ENCODE results near the gene GOLIM4.

The GOLIM4 gene

GRCh38 chr3:168090306-168091085, 5.2 kb downstream of the GOLIM4 start (continued):
- no peak for TF ChIP-seq POU6F1 (CRISPR knock-in tag; IDR thresholded peaks at IDR 0.05; ENCODE audit: borderline replicate concordance, low read depth)
- no peak for TF ChIP-seq GLIS3 (CRISPR knock-in tag; IDR thresholded peaks at IDR 0.05)
- no peak for TF ChIP-seq TOX (CRISPR knock-in tag; IDR thresholded peaks at IDR 0.05; ENCODE audit: borderline replicate concordance)
- TF ChIP-seq CSRNP3 (CRISPR knock-in tag; IDR thresholded peaks at IDR 0.05) = no peak
- TF ChIP-seq TCF4 (CRISPR knock-in tag; IDR thresholded peaks at IDR 0.05; ENCODE audit: borderline replicate concordance) = no peak
- TF ChIP-seq ARNTL (CRISPR knock-in tag; IDR thresholded peaks at IDR 0.05; ENCODE audit: borderline replicate concordance, low read depth) = no peak

- no peak for ATAC-seq
- TF ChIP-seq TCF4 (CRISPR knock-in tag; IDR thresholded peaks at IDR 0.05; ENCODE audit: borderline replicate concordance) (no peak), PPARA (CRISPR knock-in tag; IDR thresholded peaks at IDR 0.05; ENCODE audit: borderline replicate concordance) (no peak), PATZ1 (CRISPR knock-in tag; IDR thresholded peaks at IDR 0.05; ENCODE audit: borderline replicate concordance) (no peak), ZNF565 (CRISPR knock-in tag; conservative IDR thresholded peaks at IDR 0.05; ENCODE audit: low read depth) (no peak), ZFP3 (CRISPR knock-in tag; IDR thresholded peaks at IDR 0.05) (no peak), GLIS3 (CRISPR knock-in tag; IDR thresholded peaks at IDR 0.05) (no peak), ISL1 (CRISPR knock-in tag; IDR thresholded peaks at IDR 0.05) (no peak), POU6F1 (CRISPR knock-in tag; IDR thresholded peaks at IDR 0.05; ENCODE audit: borderline replicate concordance, low read depth) (no peak), ZC3H10 (CRISPR knock-in tag; IDR thresholded peaks at IDR 0.05) (no peak), TOX (CRISPR knock-in tag; IDR thresholded peaks at IDR 0.05; ENCODE audit: borderline replicate concordance) (no peak), BACH2 (CRISPR knock-in tag; IDR thresholded peaks at IDR 0.05; ENCODE audit: borderline replicate concordance) (no peak), SNAI2 (CRISPR knock-in tag; IDR thresholded peaks at IDR 0.05) (no peak), ZNF70 (CRISPR knock-in tag; IDR thresholded peaks at IDR 0.05) (no peak), ZNF8 (CRISPR knock-in tag; IDR thresholded peaks at IDR 0.05) (no peak), ZFP30 (CRISPR knock-in tag; IDR thresholded peaks at IDR 0.05) (no peak)
- TF ChIP-seq, protein P1, sequence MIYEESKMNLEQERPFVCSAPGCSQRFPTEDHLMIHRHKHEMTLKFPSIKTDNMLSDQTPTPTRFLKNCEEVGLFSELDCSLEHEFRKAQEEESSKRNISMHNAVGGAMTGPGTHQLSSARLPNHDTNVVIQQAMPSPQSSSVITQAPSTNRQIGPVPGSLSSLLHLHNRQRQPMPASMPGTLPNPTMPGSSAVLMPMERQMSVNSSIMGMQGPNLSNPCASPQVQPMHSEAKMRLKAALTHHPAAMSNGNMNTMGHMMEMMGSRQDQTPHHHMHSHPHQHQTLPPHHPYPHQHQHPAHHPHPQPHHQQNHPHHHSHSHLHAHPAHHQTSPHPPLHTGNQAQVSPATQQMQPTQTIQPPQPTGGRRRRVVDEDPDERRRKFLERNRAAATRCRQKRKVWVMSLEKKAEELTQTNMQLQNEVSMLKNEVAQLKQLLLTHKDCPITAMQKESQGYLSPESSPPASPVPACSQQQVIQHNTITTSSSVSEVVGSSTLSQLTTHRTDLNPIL (CRISPR knock-in tag; IDR thresholded peaks at IDR 0.05; ENCODE audit: low read depth) = no peak
These were observed 6.4 kb downstream of the GOLIM4 start for GRCh38 chr3:168089179-168089771.

- ATAC-seq = peak; percentile 55
- TF ChIP-seq BACH2 (CRISPR knock-in tag; IDR thresholded peaks at IDR 0.05; ENCODE audit: borderline replicate concordance) = no peak
- TF ChIP-seq ZNF565 (CRISPR knock-in tag; conservative IDR thresholded peaks at IDR 0.05; ENCODE audit: low read depth) = no peak
- no peak for TF ChIP-seq ZC3H10 (CRISPR knock-in tag; IDR thresholded peaks at IDR 0.05)
- TF ChIP-seq ESRRG (CRISPR knock-in tag; IDR thresholded peaks at IDR 0.05) = no peak
- TF ChIP-seq ISL1 (CRISPR knock-in tag; IDR thresholded peaks at IDR 0.05) = no peak
- TF ChIP-seq POU6F1 (CRISPR knock-in tag; IDR thresholded peaks at IDR 0.05; ENCODE audit: borderline replicate concordance, low read depth) = no peak
- TF ChIP-seq CSRNP3 (CRISPR knock-in tag; IDR thresholded peaks at IDR 0.05) = no peak
- TF ChIP-seq, protein P2, sequence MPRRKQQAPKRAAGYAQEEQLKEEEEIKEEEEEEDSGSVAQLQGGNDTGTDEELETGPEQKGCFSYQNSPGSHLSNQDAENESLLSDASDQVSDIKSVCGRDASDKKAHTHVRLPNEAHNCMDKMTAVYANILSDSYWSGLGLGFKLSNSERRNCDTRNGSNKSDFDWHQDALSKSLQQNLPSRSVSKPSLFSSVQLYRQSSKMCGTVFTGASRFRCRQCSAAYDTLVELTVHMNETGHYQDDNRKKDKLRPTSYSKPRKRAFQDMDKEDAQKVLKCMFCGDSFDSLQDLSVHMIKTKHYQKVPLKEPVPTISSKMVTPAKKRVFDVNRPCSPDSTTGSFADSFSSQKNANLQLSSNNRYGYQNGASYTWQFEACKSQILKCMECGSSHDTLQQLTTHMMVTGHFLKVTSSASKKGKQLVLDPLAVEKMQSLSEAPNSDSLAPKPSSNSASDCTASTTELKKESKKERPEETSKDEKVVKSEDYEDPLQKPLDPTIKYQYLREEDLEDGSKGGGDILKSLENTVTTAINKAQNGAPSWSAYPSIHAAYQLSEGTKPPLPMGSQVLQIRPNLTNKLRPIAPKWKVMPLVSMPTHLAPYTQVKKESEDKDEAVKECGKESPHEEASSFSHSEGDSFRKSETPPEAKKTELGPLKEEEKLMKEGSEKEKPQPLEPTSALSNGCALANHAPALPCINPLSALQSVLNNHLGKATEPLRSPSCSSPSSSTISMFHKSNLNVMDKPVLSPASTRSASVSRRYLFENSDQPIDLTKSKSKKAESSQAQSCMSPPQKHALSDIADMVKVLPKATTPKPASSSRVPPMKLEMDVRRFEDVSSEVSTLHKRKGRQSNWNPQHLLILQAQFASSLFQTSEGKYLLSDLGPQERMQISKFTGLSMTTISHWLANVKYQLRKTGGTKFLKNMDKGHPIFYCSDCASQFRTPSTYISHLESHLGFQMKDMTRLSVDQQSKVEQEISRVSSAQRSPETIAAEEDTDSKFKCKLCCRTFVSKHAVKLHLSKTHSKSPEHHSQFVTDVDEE (CRISPR knock-in tag; IDR thresholded peaks at IDR 0.05) = no peak
These were observed 7.5 kb downstream of the GOLIM4 start for GRCh38 chr3:168088106-168088720.

Data from SK-N-SH treated with all-trans-retinoic acid at 6 μM for 48 hours (cell line).